Osteoblast (primary cell): ENCODE data around the gene FBXW11. TPM values are rescaled to one million over a fixed set of nuclear protein-coding genes. Genes with fewer than 3 reads are reported as not detected.

Experiments
- DNase-seq: peaks from one replicate; pipeline ENCODE4 v3.0.0; 2011; ENCODE audit warnings: low spot score, mixed read lengths; ENCODE audit not compliant: insufficient read length; ENCODE audit errors: missing footprints
- H2AFZ ChIP-seq: 2 replicates; pipeline ENCODE4 v1.6.0; 2011; ENCODE audit warnings: mild to moderate bottlenecking, low read length
- H3K27ac ChIP-seq: 2 replicates; pipeline ENCODE4 v1.5.1; 2011; ENCODE audit warnings: mild to moderate bottlenecking, low read depth, low read length, moderate library complexity
- H3K27me3 ChIP-seq: 2 replicates; pipeline ENCODE4 v1.6.0; 2012; ENCODE audit warnings: mild to moderate bottlenecking, control low read depth, inconsistent platforms, low read length, moderate library complexity; ENCODE audit not compliant: insufficient read depth
- H3K36me3 ChIP-seq: 2 replicates; pipeline ENCODE4 v1.5.1; 2011; ENCODE audit warnings: mild to moderate bottlenecking, low read length, control low read depth, moderate library complexity; ENCODE audit not compliant: insufficient read depth
- H3K4me1 ChIP-seq: 2 replicates; pipeline ENCODE4 v1.5.1; 2011; ENCODE audit warnings: mild to moderate bottlenecking, low read length, control low read depth, moderate library complexity; ENCODE audit not compliant: insufficient read depth
- H3K4me2 ChIP-seq: 2 replicates; pipeline ENCODE4 v1.6.0; 2011; ENCODE audit warnings: mild to moderate bottlenecking, low read length; ENCODE audit not compliant: insufficient read depth
- H3K4me3 ChIP-seq: fragments of 200-600 bp; sonication (generic); 3 replicates; pipeline ENCODE4 v1.5.1; 2012; ENCODE audit warnings: mild to moderate bottlenecking, low read length, inconsistent platforms; ENCODE audit not compliant: insufficient read depth
- H3K79me2 ChIP-seq: 2 replicates; pipeline ENCODE4 v1.6.0; 2012; ENCODE audit warnings: mild to moderate bottlenecking, low read length, control low read depth, inconsistent platforms; ENCODE audit not compliant: insufficient read depth
- H3K9me3 ChIP-seq: 2 replicates; pipeline ENCODE4 v1.5.1; 2011; ENCODE audit warnings: low read depth, low read length, control low read depth
- H4K20me1 ChIP-seq: 2 replicates; pipeline ENCODE4 v1.6.0; 2012; ENCODE audit warnings: mild to moderate bottlenecking, low read length, control low read depth; ENCODE audit not compliant: insufficient read depth
- CTCF ChIP-seq: IDR thresholded peaks from 2 replicates; pipeline ENCODE4 v1.5.1; 2011; ENCODE audit warnings: mild to moderate bottlenecking, low read depth, low read length, moderate library complexity; ENCODE audit errors: extremely low read depth
- total RNA-seq: library from RNA; depleted of rRNA; stranded (reverse); fragments of >200 nt; gene quantifications from 2 replicates; pipeline ENCODE4 v1.2.3, GENCODE V29; 2012

FBXW11 gene
- total RNA-seq, 1 donor = 76.7 TPM

- Histone ChIP-seq H3K4me1 (peaks cover 1% of the 10 kb centered on the region), H3K27ac (no peak overlapping the region), H2AFZ (no peak overlapping the region), H3K9me3 (no peaks in the 10 kb centered on the region), H3K36me3 (no peaks in the 10 kb centered on the region), H3K79me2 (peaks cover 90% of the 10 kb centered on the region), H3K27me3 (no peaks in the 10 kb centered on the region), H4K20me1 (peaks cover 73% of the 10 kb centered on the region), H3K4me2 (no peak overlapping the region), H3K4me3 (no peak overlapping the region)
- no peak for TF ChIP-seq CTCF
- no peak for DNase-seq
Measured at GRCh38 chr5:171968531-171968930, 37.9 kb downstream of the FBXW11 start.

- peaks cover 74% of the 10 kb centered on the region for H4K20me1 ChIP-seq
- TF ChIP-seq CTCF = no peak
- no peaks in the 10 kb centered on the region for H3K36me3 ChIP-seq
Measured at GRCh38 chr5:171966964-171967363, 39.5 kb downstream of the FBXW11 start.

GRCh38 chr5:171966270-171966669 is 40.2 kb downstream of the FBXW11 start:
- H3K79me2 ChIP-seq = peaks cover 94% of the 10 kb centered on the region
- H3K36me3 ChIP-seq = no peaks in the 10 kb centered on the region
- no peak for DNase-seq
- peaks cover 3% of the 10 kb centered on the region for H3K4me1 ChIP-seq
- no peak overlapping the region for H3K4me2 ChIP-seq
- H3K4me3 ChIP-seq = no peak overlapping the region
- H3K27ac ChIP-seq = no peak overlapping the region
- H2AFZ ChIP-seq = no peak overlapping the region
- no peaks in the 10 kb centered on the region for H3K9me3 ChIP-seq
- TF ChIP-seq CTCF = no peak
- H4K20me1 ChIP-seq = peaks cover 71% of the 10 kb centered on the region
- H3K27me3 ChIP-seq = no peaks in the 10 kb centered on the region

More at GRCh38 chr5:171966964-171967363, 39.5 kb downstream of the FBXW11 start:
- Histone ChIP-seq H2AFZ (no peak overlapping the region), H3K79me2 (peaks cover 94% of the 10 kb centered on the region), H3K9me3 (no peaks in the 10 kb centered on the region), H3K4me2 (no peak overlapping the region), H3K27me3 (no peaks in the 10 kb centered on the region), H3K4me1 (peaks cover 3% of the 10 kb centered on the region), H3K4me3 (no peak overlapping the region), H3K27ac (no peak overlapping the region)
- no peak for DNase-seq

- Histone ChIP-seq H3K4me1 (peaks cover 3% of the 10 kb centered on the region), H3K79me2 (peaks cover 94% of the 10 kb centered on the region), H3K9me3 (no peaks in the 10 kb centered on the region), H3K27ac (no peak overlapping the region), H3K4me2 (no peak overlapping the region), H3K4me3 (no peak overlapping the region), H3K27me3 (no peaks in the 10 kb centered on the region), H3K36me3 (no peaks in the 10 kb centered on the region), H4K20me1 (peaks cover 70% of the 10 kb centered on the region), H2AFZ (no peak overlapping the region)
- no peak for TF ChIP-seq CTCF
- no peak for DNase-seq
Measured at GRCh38 chr5:171965745-171966144, 40.7 kb downstream of the FBXW11 start.
